NCI-H774 (cell line): Measurements from ENCODE around the gene CPNE1.

Experiments used
- DNase-seq: peaks from one replicate; lab custom pipeline; 2025; lab: John Stamatoyannopoulos, UW

CPNE1 gene

GRCh38 chr20:35620818-35621559, 43.7 kb downstream of the CPNE1 start:
- DNase-seq: no peak

GRCh38 chr20:35619196-35620095, 45.3 kb downstream of the CPNE1 start:
- peak; percentile 47 for DNase-seq

- DNase-seq: no peak
These were observed 46.2 kb downstream of the CPNE1 start for GRCh38 chr20:35618263-35619131.

GRCh38 chr20:35617397-35618262, 47.1 kb downstream of the CPNE1 start:
- no peak for DNase-seq

- peak; percentile 52 for DNase-seq
These were observed 48.0 kb downstream of the CPNE1 start for GRCh38 chr20:35616465-35617396.

GRCh38 chr20:35615667-35616464, 48.8 kb downstream of the CPNE1 start, which contains the start of gene SPAG4:
SPAG4 (plus strand) TSS chr20:35615829; CDS start chr20:35616004, 175 bp downstream.
- DNase-seq: peak; percentile 98

- no peak for DNase-seq
These were observed 53.2 kb downstream of the CPNE1 start for GRCh38 chr20:35611482-35611881.

GRCh38 chr20:35610833-35611427, 53.8 kb downstream of the CPNE1 start:
- DNase-seq: no peak

GRCh38 chr20:35607003-35607735, 57.5 kb downstream of the CPNE1 start:
- DNase-seq: no peak

- DNase-seq: no peak
These were observed 58.6 kb downstream of the CPNE1 start for GRCh38 chr20:35606127-35606526.

GRCh38 chr20:35604449-35604747, 60.3 kb downstream of the CPNE1 start:
- DNase-seq: no peak

- DNase-seq: no peak
These were observed 60.8 kb downstream of the CPNE1 start for GRCh38 chr20:35603695-35604448.

GRCh38 chr20:35602851-35603495, 61.7 kb downstream of the CPNE1 start:
- no peak for DNase-seq

GRCh38 chr20:35601990-35602389, 62.7 kb downstream of the CPNE1 start:
- DNase-seq: no peak

GRCh38 chr20:35600993-35601973, 63.4 kb downstream of the CPNE1 start:
- DNase-seq: no peak
